HT1080 (cell line): Measurements from ENCODE around the gene STOM. TPM values are rescaled to one million over a fixed set of nuclear protein-coding genes. Genes with fewer than 3 reads are reported as not detected.

Experiments
- DNase-seq: peaks from one replicate; pipeline ENCODE4 v3.0.0-alpha.2; 2015; ENCODE audit warnings: low read depth
- total RNA-seq: library from RNA; depleted of rRNA; stranded (reverse); fragments of >200 nt; shearing (Covaris generic); gene quantifications from 2 replicates; pipeline ENCODE4 v1.2.3, GENCODE V29; 2014

STOM gene
- total RNA-seq, 1 experiment from 2014 or later = 5.4 TPM

DNA sequence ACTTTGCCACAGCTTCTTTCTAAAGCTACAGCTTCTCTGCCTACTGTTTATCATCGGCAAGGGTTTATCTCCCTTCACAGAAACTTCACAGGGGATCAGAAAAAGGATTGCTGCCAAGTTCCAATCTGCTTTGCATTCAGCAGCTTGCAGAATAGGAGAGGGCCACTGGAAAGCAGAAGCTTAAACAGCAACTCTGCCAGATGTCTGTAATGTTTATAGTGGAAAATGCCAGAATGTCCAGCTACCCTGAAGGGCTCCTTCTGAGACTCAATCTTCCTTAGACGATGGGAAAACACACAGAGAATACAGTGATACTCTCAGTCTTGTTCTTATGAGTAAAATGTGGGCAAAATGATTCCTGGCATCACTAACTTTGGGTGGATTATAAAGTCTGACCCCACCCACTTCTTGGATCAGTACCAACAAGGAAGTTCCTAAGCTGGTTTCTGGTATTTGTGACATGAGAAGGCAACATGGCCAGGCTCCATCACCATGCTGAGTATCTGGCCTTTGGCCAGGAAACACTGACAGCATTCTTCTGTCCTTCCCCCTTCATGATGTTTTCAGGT lies 19.0 kb downstream of the STOM start:
- peak; percentile 80 for DNase-seq

- DNase-seq = no peak
Observed at GRCh38 chr9:121350036-121350435, 20.0 kb downstream of the STOM start.

DNA sequence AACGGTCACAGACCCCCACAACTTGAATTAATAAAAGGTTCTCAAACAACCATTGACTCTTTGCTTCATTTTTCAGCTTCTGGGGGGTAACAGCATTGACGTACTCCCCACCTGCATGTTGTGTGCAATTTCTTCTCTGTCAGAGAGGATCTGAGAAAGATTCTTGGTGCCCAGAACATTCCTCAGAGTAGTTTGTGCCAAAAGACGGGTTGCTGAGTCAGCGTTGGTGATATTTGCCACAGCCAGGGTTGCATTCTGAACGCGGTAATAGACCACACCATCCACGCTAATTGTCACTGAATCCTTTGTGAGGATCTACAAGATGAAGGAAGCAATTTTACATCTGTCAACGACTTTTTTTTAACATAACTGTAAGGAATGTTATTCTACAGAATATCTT lies 21.0 kb downstream of the STOM start:
- no peak for DNase-seq

GRCh38 chr9:121348221-121348620 lies 21.8 kb downstream of the STOM start:
- DNase-seq = no peak

DNA sequence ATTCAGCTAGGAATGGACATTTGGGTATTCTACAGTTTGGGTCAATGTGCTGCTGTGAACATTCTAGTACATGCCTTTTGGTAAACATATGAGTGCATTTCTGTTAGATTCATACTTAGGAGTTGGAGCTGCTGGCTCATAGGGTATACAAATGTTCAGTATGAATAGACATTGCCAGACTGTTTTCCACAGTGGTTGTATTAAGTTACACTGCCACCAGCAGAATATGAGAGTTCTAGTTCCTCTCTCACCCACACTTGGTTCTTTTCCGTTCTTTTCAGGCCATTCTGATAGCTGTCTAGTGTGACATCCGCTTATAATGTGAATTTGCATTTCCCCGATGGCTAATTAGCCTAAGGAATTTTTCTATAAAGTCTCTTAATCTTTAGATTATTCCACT lies 25.0 kb downstream of the STOM start:
- DNase-seq = no peak

DNA sequence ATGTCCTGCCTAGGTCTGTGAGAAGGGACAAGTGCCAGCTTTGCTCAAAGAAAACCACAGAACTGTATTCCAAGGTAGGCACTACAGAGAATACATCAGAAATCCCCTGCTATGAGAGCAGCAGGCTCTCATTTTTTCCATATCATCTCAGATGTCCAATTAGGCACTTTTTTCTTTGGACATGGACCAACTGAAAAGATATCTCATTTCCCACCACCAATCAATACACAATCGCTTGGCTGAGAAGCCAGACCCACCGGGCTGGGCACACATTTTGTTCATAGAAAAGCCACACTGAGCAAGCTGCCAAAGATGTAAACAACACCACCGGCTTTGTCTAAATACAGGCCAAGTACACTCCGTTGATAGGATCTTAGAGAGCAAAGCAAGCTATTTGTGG lies 25.9 kb downstream of the STOM start:
- DNase-seq = no peak

DNA sequence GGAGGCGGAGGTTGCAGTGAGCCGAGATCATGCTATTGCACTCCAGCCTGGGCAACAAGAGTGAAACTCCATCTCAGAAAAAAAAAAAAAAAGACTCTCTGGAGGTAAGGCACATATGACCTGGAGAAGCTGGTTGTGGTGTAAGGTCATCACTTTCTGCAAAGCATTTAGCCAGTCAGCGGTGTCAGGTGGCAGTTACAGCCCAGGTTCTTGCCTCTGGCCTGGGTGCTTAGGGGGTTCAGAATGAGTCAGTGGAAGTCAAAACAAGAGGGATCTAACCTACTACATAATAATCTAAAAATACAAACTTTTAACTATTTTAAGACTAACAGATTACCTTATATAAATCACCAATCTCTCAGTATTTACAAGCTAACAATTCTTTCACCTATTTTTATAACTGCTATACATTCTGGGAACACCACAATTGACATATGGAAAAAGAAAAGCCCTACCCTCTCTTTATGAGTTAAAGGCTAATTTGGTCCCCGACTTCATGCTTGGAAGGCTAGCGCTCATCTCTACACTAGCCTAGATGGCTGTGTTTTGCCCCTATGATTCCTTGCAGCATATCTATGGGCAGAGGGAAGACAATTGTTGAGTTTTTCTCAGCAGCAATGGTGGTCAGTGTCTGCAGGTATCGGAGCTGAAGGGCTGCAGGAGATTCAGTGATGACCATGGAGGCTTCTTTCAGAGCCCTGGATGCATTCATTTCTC lies 29.2 kb downstream of the STOM start:
- DNase-seq = peak; percentile 42

GRCh38 chr9:121339437-121339836 lies 30.6 kb downstream of the STOM start:
- DNase-seq = no peak

- DNase-seq = no peak
Observed at GRCh38 chr9:121336665-121337064, 33.4 kb downstream of the STOM start.

DNA sequence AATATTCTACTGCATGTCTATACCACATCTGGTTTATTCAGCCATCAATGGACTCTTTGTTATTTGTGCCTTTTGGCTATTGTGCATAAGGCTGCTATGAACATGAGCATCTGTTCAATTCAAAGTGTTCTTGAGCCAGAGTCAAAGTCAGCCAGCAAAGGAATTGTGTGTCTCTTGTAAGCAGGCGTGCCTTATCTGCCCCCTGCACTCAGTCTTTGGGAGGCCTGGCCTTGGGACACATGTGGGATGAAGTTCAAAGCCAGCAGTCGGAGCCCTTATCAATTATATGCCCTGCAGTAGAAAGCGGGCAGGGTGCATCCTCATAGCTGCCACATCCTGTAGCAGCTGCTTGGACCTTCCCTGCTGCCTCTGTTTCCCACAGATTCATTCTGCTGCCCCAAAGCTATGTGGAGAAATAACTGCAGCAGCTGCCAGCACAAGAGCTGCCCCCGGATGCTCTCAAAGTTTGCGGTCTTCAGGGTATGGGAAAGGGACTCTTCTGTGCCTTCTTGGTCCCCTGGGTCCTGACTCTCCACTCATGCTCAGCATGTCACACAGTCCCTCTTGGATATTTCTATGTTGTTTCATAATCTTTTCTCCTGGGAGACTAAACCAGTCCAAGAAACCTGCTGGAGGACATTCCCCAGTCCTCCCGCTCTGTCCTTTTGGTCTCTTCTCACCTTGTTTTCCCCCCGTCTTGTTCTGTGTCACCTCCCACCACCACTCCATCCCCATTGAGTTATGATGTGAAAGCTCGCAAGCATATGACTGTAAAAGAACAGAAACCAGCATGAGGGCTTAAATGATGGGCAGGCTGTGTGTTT lies 35.9 kb downstream of the STOM start:
- no peak for DNase-seq

DNA sequence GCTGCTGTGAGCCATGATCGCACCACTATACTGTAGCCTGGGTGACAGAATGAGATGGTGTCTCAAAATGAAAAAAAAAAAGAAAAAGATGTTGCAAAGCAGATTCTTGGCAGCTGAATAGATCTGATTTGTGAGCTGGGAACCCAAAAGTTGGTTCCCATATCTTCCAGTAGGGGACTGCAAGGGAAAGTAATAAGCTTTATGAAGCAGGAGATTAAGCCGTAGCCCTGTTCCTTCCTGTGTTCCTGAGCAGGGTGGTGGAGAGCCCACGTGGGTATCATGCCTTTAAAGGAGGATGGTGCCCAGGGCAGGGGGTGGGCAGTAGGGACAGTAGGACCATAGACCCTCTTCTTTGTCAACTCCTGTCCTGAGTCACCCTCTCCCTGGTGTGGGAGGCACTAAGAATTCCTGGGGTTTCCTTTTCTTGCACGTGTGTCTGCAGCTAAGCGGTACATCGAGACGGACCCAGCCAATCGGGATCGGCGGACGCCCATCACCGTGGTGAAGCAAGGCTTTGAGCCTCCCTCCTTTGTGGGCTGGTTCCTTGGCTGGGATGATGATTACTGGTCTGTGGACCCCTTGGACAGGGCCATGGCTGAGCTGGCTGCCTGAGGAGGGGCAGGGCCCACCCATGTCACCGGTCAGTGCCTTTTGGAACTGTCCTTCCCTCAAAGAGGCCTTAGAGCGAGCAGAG lies 37.9 kb downstream of the STOM start:
- DNase-seq = no peak

DNA sequence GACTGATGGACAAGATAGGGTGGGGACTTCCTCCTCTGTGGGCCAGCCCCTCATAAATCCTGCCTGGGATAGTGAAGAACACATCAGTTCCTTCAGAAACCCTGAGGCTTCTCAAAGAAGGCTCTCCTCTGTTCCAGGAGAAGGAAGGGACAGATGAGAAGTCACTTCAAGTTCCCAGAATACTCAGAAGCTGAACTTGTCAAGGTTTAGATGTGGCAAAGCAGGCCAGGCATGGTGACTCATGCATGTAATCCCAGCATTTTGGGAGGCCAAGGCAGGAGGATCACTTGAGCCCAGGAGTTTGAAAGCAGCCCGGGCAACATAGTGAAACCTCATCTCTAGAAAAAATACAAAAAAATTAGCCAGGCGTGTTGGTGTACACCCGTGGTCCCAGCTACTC lies 38.5 kb downstream of the STOM start:
- DNase-seq = no peak

DNA sequence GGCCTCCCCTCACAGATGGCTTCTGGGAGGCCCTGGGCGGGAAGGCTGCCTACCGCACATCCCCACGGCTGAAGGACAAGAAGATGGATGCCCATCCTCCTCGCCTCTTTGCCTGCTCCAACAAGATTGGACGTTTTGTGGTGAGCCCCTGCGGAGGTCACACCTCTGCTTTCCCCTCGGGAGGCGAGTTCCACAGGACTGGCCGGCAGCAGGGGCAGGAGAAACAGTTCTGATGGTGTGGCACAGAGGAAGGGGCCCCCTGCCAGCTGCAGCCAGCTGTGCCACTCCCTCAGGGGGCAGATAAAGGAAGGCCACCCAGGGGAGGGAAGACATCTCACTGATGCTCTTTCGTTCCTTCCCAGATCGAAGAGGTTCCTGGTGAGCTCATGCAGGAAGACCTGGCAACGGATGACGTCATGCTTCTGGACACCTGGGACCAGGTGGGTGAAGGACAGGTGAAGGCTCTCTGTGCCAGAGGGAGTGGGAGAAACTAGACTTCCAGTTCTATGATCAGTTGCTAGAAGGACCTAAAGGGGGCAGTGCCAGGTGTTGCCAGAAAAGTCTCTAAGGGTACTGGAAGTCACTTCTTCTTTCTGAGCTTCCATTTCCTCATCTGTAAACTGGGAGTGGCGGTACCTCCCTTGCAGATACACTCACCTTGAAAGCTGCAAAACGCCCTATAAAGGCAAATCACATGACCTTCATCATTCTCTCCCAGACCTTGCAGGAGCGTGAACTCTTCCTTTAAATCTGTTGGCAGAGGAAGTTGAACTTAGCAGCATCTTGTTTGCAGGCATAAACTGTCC lies 41.0 kb downstream of the STOM start:
- no peak for DNase-seq

GRCh38 chr9:121328476-121328875 lies 41.6 kb downstream of the STOM start:
- DNase-seq = no peak

- DNase-seq = no peak
Observed at GRCh38 chr9:121326901-121327613, 43.0 kb downstream of the STOM start.

DNA sequence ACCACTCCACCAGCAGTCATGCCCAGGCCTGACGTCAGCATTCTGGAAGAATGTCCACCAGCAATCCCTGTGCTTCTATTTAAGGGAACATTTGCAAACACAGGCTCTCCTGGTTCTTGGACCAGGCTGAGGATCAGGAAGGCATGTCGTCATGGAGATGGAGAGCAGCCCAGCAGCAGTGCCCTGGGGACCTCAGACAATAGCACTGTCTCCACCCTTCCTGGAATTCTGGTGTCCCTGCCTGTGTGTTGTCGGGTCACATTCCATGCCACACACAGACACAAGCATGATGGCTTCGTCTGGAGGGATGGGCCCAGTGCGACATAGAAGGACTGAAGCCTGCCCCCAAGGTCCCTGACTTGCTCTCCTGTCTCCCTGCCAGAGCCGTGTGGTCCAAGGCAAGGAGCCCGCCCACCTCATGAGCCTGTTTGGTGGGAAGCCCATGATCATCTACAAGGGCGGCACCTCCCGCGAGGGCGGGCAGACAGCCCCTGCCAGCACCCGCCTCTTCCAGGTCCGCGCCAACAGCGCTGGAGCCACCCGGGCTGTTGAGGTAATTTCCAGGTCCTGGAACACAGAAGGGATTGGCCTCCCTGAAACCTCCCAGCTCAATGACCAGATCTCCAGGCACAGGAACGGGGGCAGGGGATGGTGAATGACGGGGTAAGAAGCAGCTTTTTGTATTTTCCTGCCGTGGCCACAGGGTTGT lies 43.8 kb downstream of the STOM start:
- no peak for DNase-seq

- DNase-seq = no peak
Observed at GRCh38 chr9:121325387-121325786, 44.7 kb downstream of the STOM start.

- no peak for DNase-seq
Observed at GRCh38 chr9:121324755-121325154, 45.3 kb downstream of the STOM start.

GRCh38 chr9:121324316-121324715 lies 45.7 kb downstream of the STOM start:
- DNase-seq = no peak
